Activated CD8-positive, alpha-beta memory T cell treated with anti-CD3 and anti-CD28 coated beads for 1 hour (primary cell): Measurements from ENCODE around the gene ADCY5.

ENCODE experiments used
- DNase-seq, 2 donors: peaks; one replicate each; pipeline ENCODE4 v3.0.0-alpha.2; 2020; ENCODE audit warnings: low read depth in 1 of 2; ENCODE audit errors: extremely low read depth in 1 of 2

Gene ADCY5

DNA sequence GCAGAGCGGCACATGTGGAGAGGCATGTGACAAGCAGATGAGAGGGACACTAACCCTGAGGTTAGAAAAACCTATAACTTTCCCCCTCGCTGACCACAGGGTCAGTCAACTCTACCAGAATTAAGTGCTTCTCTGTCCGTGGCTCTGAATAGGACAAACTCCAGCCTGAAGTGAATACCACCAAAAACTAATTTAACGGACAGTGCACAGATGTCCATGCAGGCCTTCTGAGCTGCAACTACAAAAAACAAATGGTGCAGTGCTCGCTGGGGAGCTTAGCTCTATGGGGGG lies 59.3 kb downstream of the ADCY5 start:
- DNase-seq, result no peak

DNA sequence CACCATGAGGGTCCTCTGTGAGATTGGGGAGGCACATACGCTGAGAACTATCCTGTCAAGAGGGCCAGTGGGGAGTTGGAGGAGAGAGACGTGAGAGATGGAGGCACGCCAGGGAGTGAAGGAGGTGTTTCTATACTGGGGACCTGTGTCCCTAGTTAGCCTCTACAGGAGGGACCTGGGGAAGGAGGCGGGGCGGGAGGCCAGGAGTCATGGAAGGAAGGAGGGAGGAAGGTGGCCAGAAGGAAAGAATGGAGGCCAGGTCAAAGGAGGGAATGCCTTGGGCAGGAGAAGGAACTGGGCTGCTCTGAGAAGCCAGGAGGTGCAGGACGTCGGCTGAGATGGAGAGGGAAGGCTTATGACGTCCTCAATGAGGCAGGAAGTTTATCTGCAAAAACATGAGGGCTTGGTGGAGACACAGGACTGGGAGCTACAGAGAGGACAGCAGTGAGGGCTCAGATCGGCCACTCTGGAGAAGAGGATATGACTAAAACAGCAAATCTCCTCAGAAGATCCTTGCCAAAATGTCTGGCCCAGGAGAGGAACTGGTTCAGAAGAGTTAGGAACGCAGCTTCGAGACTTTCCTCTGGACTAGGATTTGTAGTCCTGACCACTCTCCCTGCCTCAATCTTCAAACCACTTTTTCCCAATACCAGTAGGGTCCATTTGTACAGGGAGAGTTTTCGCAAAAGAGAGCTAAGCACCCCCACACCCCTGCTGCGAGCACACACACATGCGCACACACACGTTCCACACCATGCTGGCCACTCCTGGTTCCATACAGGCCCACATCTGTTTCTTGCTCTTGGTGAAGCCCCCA lies 59.9 kb downstream of the ADCY5 start:
- DNase-seq, result no peak

DNA sequence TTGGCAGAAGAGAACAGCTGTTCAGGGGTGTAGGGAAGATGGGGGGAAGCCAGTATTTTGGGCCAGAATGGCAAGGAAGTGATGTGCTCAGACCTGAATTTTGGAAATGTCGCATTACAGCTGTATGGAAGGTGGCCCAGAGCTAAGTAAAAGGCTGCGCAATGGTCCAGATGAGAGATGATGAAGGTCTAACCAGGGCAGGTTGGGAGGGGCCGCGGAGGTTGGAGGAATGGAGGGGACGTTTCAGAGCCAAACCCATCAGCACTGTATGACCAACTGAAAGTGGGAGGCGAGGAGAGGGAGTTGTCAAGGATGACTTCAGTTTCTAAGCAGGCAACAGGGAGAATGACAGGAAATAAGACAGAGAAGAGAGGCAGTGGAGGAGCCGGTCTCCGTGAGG lies 60.8 kb downstream of the ADCY5 start:
- DNase-seq, result no peak

DNA sequence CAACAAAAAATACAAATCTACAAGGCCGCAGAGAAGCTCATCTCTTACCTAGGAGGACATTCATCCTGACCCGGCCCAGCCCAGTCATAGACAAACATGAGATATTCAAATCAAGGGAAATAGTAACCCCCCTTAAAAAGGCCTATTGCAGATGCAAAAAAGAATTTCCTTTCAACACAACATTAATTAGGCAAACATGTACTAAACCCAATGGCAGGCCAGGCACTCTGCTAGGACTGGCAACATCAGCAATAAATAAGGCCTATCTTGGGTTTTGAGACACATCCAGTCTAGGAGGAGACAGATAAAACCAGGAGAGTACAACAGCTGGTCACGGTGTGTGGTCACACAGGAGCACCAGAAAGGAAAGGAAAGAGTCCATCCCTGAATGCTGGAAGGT lies 61.4 kb downstream of the ADCY5 start:
- no peak for DNase-seq

DNA sequence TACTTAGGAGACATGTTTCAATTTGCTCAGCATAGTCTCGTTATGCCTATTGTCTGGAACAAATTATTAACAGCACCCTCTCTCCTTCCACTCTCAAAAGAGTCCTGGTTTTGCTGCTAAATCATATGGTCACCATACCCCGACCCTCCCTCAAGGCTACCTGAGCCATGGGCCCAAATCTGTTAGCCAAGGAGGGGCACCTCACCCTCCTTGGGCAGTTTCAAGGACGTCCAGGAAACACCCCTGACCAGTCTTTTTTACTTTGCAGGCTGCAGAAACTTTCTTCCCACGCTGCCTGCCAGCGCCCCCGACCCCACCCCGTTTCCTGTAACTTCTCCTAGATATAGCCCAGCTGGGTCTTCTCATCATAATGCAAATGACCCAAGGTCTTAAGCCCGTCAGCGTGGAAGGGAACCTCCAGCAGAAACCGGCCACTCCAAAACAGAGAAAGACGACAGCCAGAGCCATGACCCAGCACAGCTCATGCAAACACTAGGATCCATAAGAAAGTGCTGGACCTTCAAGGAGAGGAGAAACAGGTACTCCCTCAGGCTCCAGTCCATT lies 62.3 kb downstream of the ADCY5 start:
- no peak for DNase-seq

DNA sequence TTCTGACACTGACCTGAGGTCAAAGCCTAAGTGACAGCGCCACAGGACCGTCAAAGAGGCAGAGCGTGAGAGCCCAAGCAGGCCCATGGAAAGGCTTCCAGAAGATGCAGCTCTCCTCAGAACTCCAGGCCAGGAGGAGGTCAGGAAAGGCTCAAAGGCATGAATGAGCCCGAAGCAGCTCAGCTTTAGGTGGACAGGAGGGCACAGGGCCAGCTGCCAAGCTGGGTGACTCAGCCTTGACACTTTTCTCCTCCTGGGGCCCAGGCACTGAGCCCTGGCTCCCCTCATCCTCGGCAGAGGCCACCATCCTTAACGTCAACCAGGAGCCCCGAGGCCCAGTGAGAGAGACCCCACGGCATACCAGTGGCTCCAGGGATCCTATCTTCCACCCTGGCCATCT lies 62.9 kb downstream of the ADCY5 start:
- DNase-seq, result no peak

DNA sequence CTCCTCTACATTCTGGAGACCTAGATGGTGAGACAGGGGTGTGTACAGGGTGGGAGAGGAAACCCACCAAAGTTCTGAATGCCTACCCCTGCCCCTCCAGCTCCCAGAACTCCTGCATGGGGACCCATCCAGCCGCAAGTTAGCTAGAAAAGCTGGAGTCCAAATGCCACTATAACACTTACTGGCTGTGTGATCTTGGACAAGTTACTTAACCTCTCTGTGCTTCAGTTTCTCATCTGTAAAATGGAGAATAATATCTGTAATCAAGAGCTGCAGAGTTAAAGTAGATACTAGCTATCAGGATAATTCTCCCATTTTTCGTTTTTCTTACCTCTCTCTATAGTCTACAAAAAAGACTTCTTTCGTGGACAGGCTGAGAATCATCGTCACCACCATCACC lies 63.4 kb downstream of the ADCY5 start:
- DNase-seq, result no peak

DNA sequence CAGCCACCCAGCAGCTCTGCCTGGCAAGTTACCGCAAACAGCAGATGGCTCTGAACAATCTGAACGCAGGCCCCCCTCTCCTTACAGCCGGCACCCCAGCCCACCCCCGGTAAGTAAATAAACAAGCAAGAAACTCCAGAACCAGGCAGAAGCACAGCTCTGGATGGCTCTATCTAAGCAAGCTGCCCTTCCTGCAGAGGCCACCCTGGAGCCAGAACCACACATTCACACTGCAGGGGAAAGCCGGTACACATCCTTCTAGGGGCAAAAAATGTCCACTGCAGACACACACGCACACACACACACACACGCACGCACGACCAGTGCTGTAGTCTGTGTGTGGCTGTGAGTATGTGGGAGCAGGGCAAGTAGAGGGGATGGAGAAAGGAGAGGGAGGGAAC lies 63.9 kb downstream of the ADCY5 start:
- DNase-seq, result no peak

DNA sequence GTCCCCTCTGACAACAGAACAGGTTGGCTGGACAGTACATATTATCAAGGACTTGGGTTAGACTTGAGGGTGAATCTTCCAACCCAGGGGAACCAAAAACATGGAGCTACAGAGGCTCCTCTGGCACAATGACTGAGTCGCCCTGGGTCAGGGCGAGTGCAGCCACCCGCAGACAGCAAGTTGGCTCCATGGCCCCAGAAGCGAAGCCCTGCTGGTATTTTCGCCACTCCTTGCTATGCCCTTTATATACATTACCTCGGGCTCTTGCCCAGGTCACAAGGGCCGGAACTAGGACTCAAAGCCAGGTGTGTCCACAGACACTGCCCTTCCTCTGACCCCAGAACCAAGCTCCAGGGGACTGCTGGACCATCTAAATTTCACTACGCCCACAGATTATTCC lies 64.6 kb downstream of the ADCY5 start:
- DNase-seq, result no peak

DNA sequence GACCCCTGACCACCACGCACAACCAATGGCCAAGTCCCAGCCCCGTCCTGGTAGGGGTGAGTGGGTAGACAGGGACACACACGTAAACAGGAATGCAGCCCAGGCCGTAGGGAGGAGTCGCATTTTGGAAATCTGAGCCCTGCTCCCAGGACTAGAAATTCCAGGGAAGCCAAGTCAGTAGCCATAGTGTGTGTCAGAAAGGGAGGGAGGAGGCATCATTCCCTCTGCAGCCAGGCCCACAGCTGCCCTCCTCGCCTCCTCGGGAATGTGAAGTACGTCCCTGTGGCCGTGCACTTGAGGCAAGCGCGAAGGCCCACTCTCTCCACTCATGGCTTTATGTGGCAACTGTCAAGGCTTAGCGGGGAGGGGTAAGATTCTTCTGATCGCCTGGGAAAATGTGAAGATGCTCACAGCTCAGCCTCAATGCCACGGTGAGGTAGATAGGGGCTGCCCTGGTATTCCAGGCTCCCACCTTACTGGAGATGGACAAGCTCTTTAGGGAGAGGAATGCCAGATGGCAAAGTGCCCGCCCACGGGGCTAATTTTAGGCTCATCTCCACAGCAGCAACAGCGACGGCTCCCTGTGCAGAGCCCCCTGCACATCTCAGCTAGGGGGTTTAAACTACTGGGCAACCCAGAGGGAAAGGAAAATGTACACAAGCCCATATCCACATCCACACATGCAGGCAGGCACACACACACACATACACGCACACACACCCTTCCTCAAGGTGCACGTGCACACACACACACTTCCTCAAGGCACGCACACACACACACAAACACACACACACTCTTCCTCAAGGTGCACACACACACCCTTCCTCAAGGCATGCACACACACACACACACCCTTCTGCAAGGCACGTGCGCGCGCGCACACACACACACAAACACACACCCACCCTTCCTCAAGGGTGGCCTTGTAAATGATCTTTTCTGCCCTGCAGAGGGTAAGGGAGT lies 65.5 kb downstream of the ADCY5 start:
- DNase-seq, result no peak

DNA sequence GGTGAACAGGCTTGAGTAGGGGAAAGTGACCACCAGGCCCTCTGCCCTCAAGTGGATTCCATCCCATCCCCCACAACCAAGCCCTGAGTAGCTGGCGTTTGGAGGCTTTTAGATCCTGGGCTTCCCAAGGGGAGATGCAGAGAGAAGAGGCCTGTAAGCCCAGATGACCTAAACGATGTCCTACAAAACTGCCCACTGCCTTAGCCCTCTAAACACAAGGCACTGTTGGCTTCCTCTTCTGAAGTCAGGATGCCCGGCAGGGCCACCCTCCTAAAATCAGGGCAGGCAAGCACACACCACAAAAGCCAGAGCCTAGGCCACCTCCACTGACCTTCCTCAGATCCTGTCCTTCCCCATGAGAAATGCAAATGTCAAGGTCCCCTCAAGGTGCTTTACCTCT lies 68.6 kb downstream of the ADCY5 start:
- DNase-seq, result no peak

DNA sequence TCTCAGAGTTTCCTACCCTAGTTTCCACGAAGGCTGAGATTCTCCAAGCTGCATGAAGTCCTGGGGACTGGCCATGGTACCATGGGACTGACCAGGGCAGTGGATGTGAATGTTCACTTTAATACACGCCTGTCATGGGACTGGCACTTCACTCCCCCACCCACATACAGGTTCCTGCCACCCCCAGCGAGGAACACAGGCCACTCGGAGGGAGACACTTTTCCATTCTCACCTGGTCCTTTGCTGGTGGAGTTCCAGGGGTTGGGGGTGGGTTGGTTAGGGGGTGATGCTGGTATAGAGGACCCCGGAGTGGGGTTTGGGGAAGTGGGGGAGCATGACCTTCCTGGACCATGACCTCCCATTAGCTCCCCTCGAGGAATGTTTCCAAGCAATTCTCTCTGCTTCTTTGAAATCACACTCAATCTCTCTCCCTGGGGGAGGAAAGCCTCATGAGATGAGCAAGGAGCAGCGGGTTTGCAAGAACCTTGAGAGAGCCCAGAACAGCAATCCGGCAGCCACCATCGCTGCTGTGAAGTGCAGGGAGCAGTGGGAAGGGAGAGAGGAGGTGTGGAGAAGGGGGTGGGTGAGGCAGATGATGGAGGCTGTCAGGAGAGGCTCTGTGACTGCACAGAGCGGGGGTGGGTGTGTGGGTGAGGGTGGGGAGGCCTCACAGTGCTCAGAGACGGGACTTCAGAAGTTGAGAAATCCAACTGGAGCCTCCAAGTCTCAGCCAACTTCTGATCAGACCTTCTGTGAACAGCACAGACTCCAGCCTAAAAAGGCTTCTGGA lies 69.7 kb downstream of the ADCY5 start:
- no peak for DNase-seq

DNA sequence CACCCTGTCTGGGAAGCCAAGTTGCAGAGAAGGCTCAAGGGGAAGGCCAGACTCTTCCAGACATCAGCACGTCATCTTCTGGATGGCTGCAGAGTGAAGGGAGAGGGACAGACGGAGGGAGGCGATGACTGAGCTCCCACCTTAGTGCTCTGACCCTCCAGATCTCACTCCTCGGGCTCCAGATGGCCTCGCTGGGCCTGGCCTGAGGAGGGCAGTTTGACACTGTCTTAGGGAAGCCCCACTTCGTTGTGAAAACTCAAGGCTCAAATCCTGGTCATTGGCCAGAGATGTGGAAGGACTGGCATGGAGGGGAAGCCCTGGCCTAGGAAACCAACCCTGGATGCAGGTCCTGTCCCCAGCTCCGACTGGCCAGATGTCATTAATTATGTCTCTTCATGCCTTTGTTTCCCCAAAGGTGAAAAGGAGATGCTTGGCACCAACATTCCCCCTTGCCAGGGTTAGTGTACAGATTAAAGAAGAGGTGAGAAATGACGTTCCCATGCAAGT lies 70.4 kb downstream of the ADCY5 start:
- DNase-seq, result no peak

DNA sequence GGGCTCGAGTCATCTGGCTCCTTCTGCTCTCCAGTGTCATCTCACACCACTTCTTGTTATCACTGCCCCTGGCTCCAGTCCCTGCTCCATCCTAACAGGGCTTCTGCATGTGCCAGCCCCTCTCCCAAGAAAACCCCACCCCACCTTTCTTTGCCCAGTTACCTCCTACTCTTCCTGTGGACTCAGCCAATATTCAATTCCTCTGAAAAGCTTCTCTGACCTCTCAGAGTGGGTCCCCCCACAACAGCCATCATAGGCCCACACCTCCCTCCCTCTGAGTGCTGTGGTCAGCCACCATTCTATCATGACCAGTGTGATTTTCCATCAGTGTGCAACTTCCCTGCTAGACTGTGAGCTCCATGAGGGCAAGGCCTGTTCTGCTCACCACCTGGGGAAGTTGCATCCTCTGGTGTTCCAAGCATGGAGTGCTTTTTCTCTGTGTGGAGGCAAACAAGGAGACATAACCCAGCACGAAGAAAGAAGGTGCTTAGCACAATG lies 71.6 kb downstream of the ADCY5 start:
- no peak for DNase-seq

DNA sequence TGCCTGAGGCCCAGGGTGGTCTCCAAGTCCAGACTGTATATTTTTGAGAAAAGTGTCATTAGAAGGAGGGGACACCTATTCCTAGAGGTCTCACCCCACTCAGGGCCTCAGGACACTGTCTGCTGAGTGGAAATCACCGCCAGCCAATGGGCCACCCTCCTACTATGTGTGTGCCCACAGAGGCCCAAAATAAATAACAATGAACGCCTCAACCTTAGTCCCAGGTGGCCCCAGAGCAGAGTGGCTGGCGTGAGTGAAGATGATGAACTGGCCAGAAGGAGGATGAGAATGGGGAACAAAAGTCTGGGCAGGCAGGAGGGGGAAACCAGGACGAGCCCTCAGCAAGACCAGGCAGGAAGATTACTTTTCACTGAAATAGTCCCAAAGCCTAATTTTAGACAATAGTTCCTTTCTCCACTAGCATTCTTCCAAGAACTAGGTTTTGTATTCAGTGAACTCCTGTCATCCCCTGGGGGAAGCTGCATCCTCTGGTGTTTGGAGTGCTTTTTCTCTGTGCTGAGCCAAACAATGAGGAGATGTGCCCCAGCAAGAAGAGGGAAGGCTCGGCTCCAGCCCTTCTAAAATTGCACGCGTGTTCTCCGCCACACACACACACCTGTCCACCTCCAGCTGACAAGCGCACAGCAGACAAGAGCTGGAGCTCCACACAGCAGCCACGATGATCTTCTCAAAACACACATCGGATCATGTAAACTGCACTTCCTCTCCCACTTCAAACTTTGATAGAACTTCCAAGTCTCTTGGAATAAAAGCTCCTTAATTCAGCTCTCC lies 72.2 kb downstream of the ADCY5 start:
- DNase-seq, result no peak

DNA sequence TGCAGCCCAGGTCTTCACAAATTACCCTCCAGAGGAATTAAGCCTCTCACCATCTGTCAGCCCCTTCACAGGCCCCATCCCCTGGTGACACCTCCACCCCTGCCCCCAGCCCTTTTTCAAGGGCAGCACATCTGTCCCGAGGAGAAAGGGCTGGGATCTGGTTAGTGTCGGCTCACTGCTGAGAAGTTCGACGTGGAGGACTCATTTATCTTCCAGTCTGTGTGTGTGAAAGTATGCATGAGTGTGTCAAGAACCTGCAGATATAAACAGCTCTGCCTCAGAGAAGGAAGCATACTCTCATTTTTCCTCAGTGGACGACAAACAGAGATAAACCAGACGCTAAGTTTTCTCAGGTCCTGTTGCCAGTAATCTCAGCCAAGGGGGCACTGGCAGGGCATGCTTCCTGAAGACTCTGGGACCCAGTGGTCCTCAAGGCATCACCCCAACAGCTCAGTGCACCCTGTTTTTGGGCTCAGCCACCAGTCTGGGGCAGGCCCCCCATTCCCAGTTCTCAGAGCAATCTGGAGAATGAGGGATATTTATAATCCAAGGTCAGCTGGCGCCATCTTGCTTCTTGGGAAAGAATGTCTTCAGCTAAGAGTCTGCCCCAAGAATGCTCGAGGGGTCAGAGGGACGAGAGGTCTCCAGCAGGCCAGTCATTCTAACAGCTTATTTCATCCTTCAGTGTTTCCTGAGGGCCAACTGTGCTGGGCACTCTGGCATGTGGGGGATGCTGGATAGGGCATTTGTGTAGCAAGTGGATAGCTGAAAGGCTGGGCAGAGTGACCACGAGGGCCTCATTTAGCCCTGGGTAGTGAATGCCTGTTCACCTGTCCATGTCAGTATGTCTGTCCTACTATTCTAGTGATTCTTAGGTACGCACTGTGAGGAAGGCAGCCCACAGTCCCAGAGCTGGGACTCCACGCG lies 73.6 kb downstream of the ADCY5 start:
- no peak for DNase-seq

DNA sequence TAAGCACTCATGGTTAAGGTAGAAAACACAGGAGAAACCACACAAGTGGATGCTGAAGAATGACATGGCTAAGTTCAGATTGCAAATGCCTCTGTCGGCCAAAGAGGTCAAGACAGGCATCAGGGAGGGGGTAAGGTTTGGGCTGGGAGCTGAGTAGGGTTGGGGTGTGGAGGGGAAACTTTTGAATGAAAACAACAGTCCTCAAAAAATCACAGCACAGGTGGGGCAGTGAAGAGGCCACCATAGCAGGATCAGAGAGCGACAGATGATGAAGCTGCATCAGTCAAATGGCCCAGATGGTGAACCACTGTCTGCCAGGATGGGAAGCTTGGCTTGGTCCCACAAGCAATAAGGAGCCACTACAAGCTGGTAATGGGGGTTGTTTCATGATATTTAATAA lies 74.9 kb downstream of the ADCY5 start:
- DNase-seq, result no peak

DNA sequence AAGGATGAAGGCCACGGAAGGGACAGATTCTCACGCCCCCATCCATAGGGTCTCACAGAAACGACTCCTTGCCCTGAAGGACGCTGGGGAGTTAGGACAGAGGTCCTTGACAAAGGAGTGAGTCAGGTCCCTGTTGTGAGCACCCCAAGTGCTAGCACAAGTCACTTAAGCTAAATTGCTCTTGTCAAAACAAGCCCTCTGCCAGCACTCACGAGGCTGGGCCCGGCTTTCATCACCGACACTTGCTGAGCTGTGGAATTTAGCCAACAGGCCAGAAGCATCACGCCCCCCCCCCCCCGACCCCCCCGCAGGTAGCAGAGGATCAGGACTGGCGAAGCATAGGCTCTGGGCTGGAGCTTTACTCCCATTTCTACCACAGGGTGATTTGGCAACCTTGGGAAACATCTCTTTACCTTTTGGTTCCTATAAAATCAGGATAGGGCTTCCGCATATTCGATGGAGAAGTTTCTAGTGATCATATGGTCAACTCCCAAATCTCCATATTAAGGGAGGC lies 75.4 kb downstream of the ADCY5 start:
- DNase-seq, result no peak
